GM10248 (cell line): ENCODE results near the gene NKAIN1.
"Not testable (repeated sequence)": the region's sequence is repeated elsewhere in the genome, so short reads cannot be mapped to it uniquely, and the experiment has no call there.

Experiments
- CTCF ChIA-PET: fragments of 300-600 bp; sonication (Branson Sonifier 250); formaldehyde crosslinking; extraction: SDS; loops from one replicate; lab custom pipeline; 2021; ENCODE audit warnings: antibody characterized with exemption; lab: Yijun Ruan, JAX
- POLR2A ChIA-PET: fragments of 350-650 bp; sonication (Branson Sonifier 250); formaldehyde crosslinking; extraction: SDS; loops from one replicate; lab custom pipeline; 2020; ENCODE audit warnings: antibody characterized with exemption; lab: Yijun Ruan, JAX
- DNase-seq: peaks from one replicate; pipeline ENCODE4 v3.0.0; 2012; ENCODE audit errors: extremely low spot score
- CTCF ChIP-seq: IDR thresholded peaks from 2 replicates; pipeline ENCODE4 v1.5.1; 2012; ENCODE audit warnings: mild to moderate bottlenecking, low read depth; ENCODE audit errors: extremely low read depth, missing control alignments, control extremely low read depth

NKAIN1 gene

GRCh38 chr1:31196685-31197084 lies 43.0 kb downstream of the NKAIN1 start:
- CTCF ChIA-PET: interaction anchor here (1.9 to 3.1 kb wide), 2 partner anchors 12 kb away, joined by 4 to 15 read pairs; no protein-coding TSS in a partner anchor
- TF ChIP-seq CTCF: no peak

GRCh38 chr1:31195267-31195666 lies 44.4 kb downstream of the NKAIN1 start:
- ChIA-PET CTCF (interaction anchor here (1.4 to 1.9 kb wide), 3 partner anchors 11 to 32 kb away, joined by 4 read pairs; no protein-coding TSS in a partner anchor), POLR2A (interaction anchor here (0.8 kb wide), 1 partner anchor 484 kb away, joined by 3 read pairs; no protein-coding TSS in a partner anchor)
- not testable (repeated sequence) for DNase-seq

More at GRCh38 chr1:31196685-31197084, 43.0 kb downstream of the NKAIN1 start:
- DNase-seq: no peak
- POLR2A ChIA-PET: no interaction called here

GRCh38 chr1:31193729-31194128 lies 46.0 kb downstream of the NKAIN1 start:
- DNase-seq: no peak
- CTCF ChIA-PET: interaction anchor here (1.2 to 1.4 kb wide), 2 partner anchors 10 to 15 kb away, joined by 3 to 4 read pairs; no protein-coding TSS in a partner anchor
- TF ChIP-seq CTCF: no peak
- POLR2A ChIA-PET: no interaction called here

GRCh38 chr1:31191281-31191680 lies 48.4 kb downstream of the NKAIN1 start:
- DNase-seq: no peak
- ChIA-PET CTCF (interaction anchor here (1.4 to 3.7 kb wide), 3 partner anchors 8 to 144 kb away, joined by 3 to 14 read pairs (median 5); no protein-coding TSS in a partner anchor), POLR2A (no interaction called here)
- TF ChIP-seq CTCF: no peak

GRCh38 chr1:31189696-31190674 lies 49.7 kb downstream of the NKAIN1 start:
- DNase-seq: no peak
- ChIA-PET CTCF (interaction anchor here (1.3 to 3.7 kb wide), 3 partner anchors 10 to 359 kb away, joined by 3 to 14 read pairs (median 3); no protein-coding TSS in a partner anchor), POLR2A (no interaction called here)
- no peak for TF ChIP-seq CTCF

- ChIA-PET POLR2A (no interaction called here), CTCF (interaction anchor here (0.7 to 6.1 kb wide), 27 partner anchors 9 to 617 kb away, joined by 3 to 51 read pairs (median 3); no protein-coding TSS in a partner anchor)
- TF ChIP-seq CTCF: peak; percentile 70
- DNase-seq: peak; percentile 64
Measured at GRCh38 chr1:31183927-31184554, 55.6 kb downstream of the NKAIN1 start.
